Measurements from ENCODE around the gene MAP6. TPM values are rescaled to one million over a fixed set of nuclear protein-coding genes. Genes with fewer than 3 reads are reported as not detected.

Gene MAP6
- total and polyA plus RNA-seq, 2 experiments from 2014 or later = 2.9 to 5.6 TPM

DNA sequence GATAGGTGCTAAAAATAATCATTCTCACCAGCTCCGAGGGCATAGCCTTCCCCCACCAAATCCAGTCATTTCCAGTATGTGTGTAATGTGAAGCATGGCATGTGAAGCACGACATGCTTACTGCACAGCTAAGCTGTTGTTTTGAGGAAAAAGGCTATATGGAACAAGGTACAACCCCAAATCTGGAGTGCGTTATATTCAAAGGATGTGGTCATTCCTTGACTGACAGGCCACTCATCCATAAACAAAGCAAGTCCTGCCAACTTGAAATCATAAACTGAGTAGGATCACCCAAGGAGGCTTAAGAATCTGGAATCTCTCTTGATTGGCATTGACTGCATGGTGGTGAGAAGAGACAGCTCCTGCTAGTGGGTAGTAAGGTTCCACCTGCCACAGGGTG, 3.7 kb downstream of the MAP6 start:
- Histone ChIP-seq H3K4me1 (ENCODE audit: low read depth) (no peaks in the 10 kb centered on the region), H3K9me3 (ENCODE audit: low read depth) (no peaks in the 10 kb centered on the region), H3K4me3 (no peak overlapping the region), H3K27ac (no peak overlapping the region), H3K27me3 (peaks cover 81% of the 10 kb centered on the region), H3K36me3 (no peaks in the 10 kb centered on the region)
- TF ChIP-seq, protein P1, sequence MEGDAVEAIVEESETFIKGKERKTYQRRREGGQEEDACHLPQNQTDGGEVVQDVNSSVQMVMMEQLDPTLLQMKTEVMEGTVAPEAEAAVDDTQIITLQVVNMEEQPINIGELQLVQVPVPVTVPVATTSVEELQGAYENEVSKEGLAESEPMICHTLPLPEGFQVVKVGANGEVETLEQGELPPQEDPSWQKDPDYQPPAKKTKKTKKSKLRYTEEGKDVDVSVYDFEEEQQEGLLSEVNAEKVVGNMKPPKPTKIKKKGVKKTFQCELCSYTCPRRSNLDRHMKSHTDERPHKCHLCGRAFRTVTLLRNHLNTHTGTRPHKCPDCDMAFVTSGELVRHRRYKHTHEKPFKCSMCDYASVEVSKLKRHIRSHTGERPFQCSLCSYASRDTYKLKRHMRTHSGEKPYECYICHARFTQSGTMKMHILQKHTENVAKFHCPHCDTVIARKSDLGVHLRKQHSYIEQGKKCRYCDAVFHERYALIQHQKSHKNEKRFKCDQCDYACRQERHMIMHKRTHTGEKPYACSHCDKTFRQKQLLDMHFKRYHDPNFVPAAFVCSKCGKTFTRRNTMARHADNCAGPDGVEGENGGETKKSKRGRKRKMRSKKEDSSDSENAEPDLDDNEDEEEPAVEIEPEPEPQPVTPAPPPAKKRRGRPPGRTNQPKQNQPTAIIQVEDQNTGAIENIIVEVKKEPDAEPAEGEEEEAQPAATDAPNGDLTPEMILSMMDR (IDR thresholded peaks at IDR 0.05; ENCODE audit: low read depth, low read length) = no peak
- DNase-seq (ENCODE audit: low read depth in 1 of 2, low spot score in 1 of 2) = no peak

DNA sequence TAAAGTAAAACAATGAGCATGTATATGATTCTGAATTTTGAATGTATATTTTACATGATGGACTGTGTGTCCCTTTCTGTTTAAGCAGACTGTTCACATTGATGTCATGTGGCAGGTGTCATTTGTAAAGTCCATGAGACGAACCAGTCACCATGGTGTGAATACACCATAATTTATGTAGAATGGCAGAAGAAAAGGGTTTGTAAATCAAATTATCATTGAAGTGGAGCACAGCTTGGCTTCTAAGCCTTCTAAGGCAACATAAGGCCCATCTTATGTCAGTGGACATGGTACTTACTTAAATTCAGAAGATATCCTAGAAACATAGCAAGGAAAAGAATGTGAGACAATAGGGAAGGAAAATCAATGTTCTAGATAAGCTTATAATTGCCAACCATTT, 4.4 kb downstream of the MAP6 start:
- H3K27me3 ChIP-seq = peaks cover 73% of the 10 kb centered on the region
- DNase-seq (ENCODE audit: low read depth in 1 of 2, low spot score in 1 of 2) = no peak
- no peaks in the 10 kb centered on the region for H3K4me1 ChIP-seq (ENCODE audit: low read depth)
- H3K27ac ChIP-seq = no peak overlapping the region
- H3K4me3 ChIP-seq = no peak overlapping the region
- H3K9me3 ChIP-seq (ENCODE audit: low read depth) = no peaks in the 10 kb centered on the region
- TF ChIP-seq, protein P1 (IDR thresholded peaks at IDR 0.05; ENCODE audit: low read depth, low read length) = no peak
- H3K36me3 ChIP-seq = no peaks in the 10 kb centered on the region

DNA sequence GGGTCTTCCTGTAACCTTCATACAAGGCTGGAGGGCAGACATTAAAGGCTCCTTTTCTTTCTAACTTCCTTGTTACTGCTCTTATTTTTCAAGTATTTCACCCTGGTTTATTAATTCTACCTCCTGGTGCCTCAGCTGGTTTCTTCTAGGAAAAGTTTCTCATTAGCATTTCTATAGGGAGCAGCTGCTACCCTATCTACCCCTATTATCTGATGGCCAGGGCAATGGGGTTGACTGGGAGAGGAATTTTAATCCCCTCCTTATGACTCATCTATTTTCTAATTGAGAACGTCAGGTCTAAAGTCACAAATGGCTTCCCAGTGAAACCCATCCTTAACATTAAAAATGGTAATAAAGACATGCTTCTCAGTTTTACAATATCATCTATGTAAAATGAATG, 5.0 kb downstream of the MAP6 start:
- Histone ChIP-seq H3K4me1 (ENCODE audit: low read depth) (no peaks in the 10 kb centered on the region), H3K4me3 (no peak overlapping the region), H3K9me3 (ENCODE audit: low read depth) (no peaks in the 10 kb centered on the region), H3K36me3 (no peaks in the 10 kb centered on the region), H3K27me3 (peaks cover 68% of the 10 kb centered on the region), H3K27ac (no peak overlapping the region)
- DNase-seq (ENCODE audit: low read depth in 1 of 2, low spot score in 1 of 2) = no peak
- TF ChIP-seq, protein P1 (IDR thresholded peaks at IDR 0.05; ENCODE audit: low read depth, low read length) = no peak

DNA sequence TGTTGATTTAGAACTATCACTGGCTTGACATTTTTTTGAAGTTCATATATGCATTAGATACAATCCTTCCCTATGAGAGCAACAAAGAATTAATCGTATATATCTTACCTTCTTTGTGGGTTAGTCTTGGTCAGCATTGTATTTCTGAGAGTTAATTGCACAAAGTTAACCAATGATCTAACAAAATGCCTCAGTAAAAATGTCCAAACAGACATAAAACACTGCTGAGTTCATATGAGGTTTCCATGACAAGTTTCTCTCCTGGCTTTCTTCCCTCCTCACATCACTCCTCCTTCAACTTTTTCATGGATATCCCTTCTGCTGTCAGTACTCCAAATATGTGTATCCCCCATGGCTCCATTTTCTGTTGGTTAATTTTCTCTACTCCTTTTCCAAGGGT, 9.0 kb downstream of the MAP6 start:
- no peak overlapping the region for H3K4me3 ChIP-seq
- peak in 1 of 2 donors; percentile 10 for DNase-seq (ENCODE audit: low read depth in 1 of 2, low spot score in 1 of 2)

DNA sequence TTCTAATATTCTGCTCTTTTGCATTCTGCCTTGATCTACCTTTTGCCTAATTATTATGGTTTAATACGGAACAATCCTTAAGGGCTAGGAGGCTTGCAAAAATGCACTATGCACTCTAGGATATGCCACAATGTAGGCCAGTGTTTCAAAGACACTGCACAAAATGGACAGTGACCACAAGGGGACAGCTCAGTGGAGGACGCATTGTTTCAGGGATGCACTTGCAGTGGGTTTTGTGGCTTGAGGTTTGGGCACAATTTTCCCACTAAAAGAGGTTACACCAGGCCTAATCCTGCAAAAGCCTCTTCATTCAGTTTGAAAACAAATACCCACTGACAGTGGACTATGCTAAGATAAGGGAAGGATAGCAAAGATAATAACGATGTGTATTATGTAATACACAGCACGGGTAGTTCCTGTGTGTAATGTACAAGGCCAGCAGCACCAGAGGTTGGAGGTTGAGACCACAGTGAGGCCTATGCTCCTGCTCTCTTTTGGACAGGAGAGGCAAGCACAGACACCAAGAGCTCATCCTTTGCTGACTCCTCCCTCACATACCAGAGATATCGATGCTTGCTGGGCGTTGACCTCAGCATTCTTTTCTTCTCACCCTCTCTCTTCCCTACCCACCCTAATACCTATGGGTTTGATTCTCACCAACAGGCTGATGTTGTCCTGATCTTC, 12.7 kb downstream of the MAP6 start:
- TF ChIP-seq, protein P1 (IDR thresholded peaks at IDR 0.05; ENCODE audit: low read depth, low read length) = no peak
- Histone ChIP-seq H3K36me3 (no peaks in the 10 kb centered on the region), H3K27ac (no peak overlapping the region), H3K4me1 (ENCODE audit: low read depth) (no peaks in the 10 kb centered on the region), H3K4me3 (no peak overlapping the region), H3K27me3 (no peaks in the 10 kb centered on the region), H3K9me3 (ENCODE audit: low read depth) (no peaks in the 10 kb centered on the region)
- no peak for DNase-seq (ENCODE audit: low read depth in 1 of 2, low spot score in 1 of 2)

More for the DNA sequence above, 9.0 kb downstream of the MAP6 start:
- H3K27ac ChIP-seq = no peak overlapping the region
- H3K4me1 ChIP-seq (ENCODE audit: low read depth) = no peaks in the 10 kb centered on the region
- H3K9me3 ChIP-seq (ENCODE audit: low read depth) = no peaks in the 10 kb centered on the region
- H3K27me3 ChIP-seq = peaks cover 28% of the 10 kb centered on the region
- TF ChIP-seq, protein P1 (IDR thresholded peaks at IDR 0.05; ENCODE audit: low read depth, low read length) = no peak
- no peaks in the 10 kb centered on the region for H3K36me3 ChIP-seq
